H1 (cell line): ENCODE measurements around the gene PACSIN1. TPM values are rescaled to one million over a fixed set of nuclear protein-coding genes. Genes with fewer than 3 reads are reported as not detected.

Experiments
- BRCA1 ChIP-seq: IDR thresholded peaks from 2 replicates; pipeline ENCODE4 v1.6.1; 2012; ENCODE audit warnings: low read depth, low read length, improper control_type of control experiment
- GTF2F1 ChIP-seq: IDR thresholded peaks from 2 replicates; pipeline ENCODE4 v1.6.1; 2012; ENCODE audit warnings: low read depth, low read length, improper control_type of control experiment, borderline replicate concordance
- HDAC2 ChIP-seq, 2 experiments: fragments of 300-600 bp in 1 of 2; sonication (generic) in 1 of 2; IDR thresholded peaks; 2 replicates each; pipeline ENCODE4 v1.6.1; 2011 to 2012; ENCODE audit warnings: low read depth in 2 of 2, low read length in 2 of 2, mild to moderate bottlenecking in 2 of 2, moderate library complexity in 2 of 2, borderline replicate concordance in 1 of 2, inconsistent platforms in 1 of 2
- JUND ChIP-seq: IDR thresholded peaks from 2 replicates; pipeline ENCODE4 v1.6.1; 2011; ENCODE audit warnings: mild to moderate bottlenecking, improper control_type of control experiment, low read length
- KDM1A ChIP-seq: fragments of 200-600, 300-600 bp; sonication (generic); IDR thresholded peaks from 2 replicates; pipeline ENCODE4 v1.7.1; 2016; ENCODE audit warnings: mild to moderate bottlenecking, low read length, borderline replicate concordance
- KDM4A ChIP-seq: IDR thresholded peaks from one replicate; pipeline ENCODE4 v1.7.1; 2012; ENCODE audit warnings: low read depth, mild to moderate bottlenecking, moderate library complexity, low read length, inconsistent platforms; ENCODE audit not compliant: severe bottlenecking
- MAX ChIP-seq: IDR thresholded peaks from 2 replicates; pipeline ENCODE4 v1.6.1; 2012; ENCODE audit warnings: inconsistent platforms
- NANOG ChIP-seq: IDR thresholded peaks from 2 replicates; pipeline ENCODE4 v1.6.1; 2011; ENCODE audit warnings: low read length, low read depth, mild to moderate bottlenecking, inconsistent platforms; ENCODE audit not compliant: insufficient read depth, poor library complexity, severe bottlenecking
- RBBP5 ChIP-seq: IDR thresholded peaks from 2 replicates; pipeline ENCODE4 v1.7.1; 2012; ENCODE audit warnings: low read depth, mild to moderate bottlenecking, inconsistent platforms, low read length, moderate library complexity, borderline replicate concordance
- SP1 ChIP-seq: IDR thresholded peaks from 2 replicates; pipeline ENCODE4 v1.6.1; 2011; ENCODE audit warnings: low read depth, low read length
- TEAD4 ChIP-seq: IDR thresholded peaks from 2 replicates; pipeline ENCODE4 v1.6.1; 2012; ENCODE audit warnings: low read depth, low read length, inconsistent platforms, mixed read lengths
- polyA plus RNA-seq, 7 experiments: library from polyadenylated mRNA; depleted of rRNA in 3 of 7; stranded (reverse) in 5 of 7; unstranded in 2 of 7; fragments of >200 nt in 5 of 7; fragments of 200-250 nt in 2 of 7; gene quantifications; 1 replicate in 5 of 7; 2 replicates in 1 of 7; 4 replicates in 1 of 7; pipeline versions ENCODE4 v1.2.1 to v1.2.3, GENCODE V29; 2011 to 2013; ENCODE audit warnings: missing spikeins in 2 of 7, mixed read lengths in 2 of 7
- total RNA-seq: library from RNA; stranded (reverse); fragmentation: NEBNext Ultra II Directional; extraction: Animal tissue kit (Norgen Biotek cat#: 25700); gene quantifications from 2 replicates; pipeline ENCODE4 v1.2.1, GENCODE V29; 2021
- TF ChIP-seq, protein P1 (sequence below): fragments of 300-600 bp; sonication (generic); IDR thresholded peaks from 2 replicates; pipeline ENCODE4 v1.7.1; 2012; ENCODE audit warnings: low read length, moderate library complexity, mild to moderate bottlenecking, inconsistent platforms; ENCODE audit not compliant: insufficient replicate concordance

PACSIN1 gene
- total and polyA plus RNA-seq, 2 of the 8 experiments (the other 6 are each of a cell fraction or from before 2014, with no cell fraction given), result 5.9 to 11.1 TPM

- TF ChIP-seq, protein P1, sequence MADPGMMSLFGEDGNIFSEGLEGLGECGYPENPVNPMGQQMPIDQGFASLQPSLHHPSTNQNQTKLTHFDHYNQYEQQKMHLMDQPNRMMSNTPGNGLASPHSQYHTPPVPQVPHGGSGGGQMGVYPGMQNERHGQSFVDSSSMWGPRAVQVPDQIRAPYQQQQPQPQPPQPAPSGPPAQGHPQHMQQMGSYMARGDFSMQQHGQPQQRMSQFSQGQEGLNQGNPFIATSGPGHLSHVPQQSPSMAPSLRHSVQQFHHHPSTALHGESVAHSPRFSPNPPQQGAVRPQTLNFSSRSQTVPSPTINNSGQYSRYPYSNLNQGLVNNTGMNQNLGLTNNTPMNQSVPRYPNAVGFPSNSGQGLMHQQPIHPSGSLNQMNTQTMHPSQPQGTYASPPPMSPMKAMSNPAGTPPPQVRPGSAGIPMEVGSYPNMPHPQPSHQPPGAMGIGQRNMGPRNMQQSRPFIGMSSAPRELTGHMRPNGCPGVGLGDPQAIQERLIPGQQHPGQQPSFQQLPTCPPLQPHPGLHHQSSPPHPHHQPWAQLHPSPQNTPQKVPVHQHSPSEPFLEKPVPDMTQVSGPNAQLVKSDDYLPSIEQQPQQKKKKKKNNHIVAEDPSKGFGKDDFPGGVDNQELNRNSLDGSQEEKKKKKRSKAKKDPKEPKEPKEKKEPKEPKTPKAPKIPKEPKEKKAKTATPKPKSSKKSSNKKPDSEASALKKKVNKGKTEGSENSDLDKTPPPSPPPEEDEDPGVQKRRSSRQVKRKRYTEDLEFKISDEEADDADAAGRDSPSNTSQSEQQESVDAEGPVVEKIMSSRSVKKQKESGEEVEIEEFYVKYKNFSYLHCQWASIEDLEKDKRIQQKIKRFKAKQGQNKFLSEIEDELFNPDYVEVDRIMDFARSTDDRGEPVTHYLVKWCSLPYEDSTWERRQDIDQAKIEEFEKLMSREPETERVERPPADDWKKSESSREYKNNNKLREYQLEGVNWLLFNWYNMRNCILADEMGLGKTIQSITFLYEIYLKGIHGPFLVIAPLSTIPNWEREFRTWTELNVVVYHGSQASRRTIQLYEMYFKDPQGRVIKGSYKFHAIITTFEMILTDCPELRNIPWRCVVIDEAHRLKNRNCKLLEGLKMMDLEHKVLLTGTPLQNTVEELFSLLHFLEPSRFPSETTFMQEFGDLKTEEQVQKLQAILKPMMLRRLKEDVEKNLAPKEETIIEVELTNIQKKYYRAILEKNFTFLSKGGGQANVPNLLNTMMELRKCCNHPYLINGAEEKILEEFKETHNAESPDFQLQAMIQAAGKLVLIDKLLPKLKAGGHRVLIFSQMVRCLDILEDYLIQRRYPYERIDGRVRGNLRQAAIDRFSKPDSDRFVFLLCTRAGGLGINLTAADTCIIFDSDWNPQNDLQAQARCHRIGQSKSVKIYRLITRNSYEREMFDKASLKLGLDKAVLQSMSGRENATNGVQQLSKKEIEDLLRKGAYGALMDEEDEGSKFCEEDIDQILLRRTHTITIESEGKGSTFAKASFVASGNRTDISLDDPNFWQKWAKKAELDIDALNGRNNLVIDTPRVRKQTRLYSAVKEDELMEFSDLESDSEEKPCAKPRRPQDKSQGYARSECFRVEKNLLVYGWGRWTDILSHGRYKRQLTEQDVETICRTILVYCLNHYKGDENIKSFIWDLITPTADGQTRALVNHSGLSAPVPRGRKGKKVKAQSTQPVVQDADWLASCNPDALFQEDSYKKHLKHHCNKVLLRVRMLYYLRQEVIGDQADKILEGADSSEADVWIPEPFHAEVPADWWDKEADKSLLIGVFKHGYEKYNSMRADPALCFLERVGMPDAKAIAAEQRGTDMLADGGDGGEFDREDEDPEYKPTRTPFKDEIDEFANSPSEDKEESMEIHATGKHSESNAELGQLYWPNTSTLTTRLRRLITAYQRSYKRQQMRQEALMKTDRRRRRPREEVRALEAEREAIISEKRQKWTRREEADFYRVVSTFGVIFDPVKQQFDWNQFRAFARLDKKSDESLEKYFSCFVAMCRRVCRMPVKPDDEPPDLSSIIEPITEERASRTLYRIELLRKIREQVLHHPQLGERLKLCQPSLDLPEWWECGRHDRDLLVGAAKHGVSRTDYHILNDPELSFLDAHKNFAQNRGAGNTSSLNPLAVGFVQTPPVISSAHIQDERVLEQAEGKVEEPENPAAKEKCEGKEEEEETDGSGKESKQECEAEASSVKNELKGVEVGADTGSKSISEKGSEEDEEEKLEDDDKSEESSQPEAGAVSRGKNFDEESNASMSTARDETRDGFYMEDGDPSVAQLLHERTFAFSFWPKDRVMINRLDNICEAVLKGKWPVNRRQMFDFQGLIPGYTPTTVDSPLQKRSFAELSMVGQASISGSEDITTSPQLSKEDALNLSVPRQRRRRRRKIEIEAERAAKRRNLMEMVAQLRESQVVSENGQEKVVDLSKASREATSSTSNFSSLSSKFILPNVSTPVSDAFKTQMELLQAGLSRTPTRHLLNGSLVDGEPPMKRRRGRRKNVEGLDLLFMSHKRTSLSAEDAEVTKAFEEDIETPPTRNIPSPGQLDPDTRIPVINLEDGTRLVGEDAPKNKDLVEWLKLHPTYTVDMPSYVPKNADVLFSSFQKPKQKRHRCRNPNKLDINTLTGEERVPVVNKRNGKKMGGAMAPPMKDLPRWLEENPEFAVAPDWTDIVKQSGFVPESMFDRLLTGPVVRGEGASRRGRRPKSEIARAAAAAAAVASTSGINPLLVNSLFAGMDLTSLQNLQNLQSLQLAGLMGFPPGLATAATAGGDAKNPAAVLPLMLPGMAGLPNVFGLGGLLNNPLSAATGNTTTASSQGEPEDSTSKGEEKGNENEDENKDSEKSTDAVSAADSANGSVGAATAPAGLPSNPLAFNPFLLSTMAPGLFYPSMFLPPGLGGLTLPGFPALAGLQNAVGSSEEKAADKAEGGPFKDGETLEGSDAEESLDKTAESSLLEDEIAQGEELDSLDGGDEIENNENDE, result no peak
- TF ChIP-seq SP1 (no peak), KDM1A (no peak), GTF2F1 (no peak), JUND (no peak), KDM4A (no peak), TEAD4 (no peak), BRCA1 (no peak), NANOG (no peak), HDAC2 (IDR thresholded peaks at IDR 0.05; ENCODE audit: borderline replicate concordance in 1 of 2, low read depth in 2 of 2, low read length in 2 of 2) (no peak), RBBP5 (no peak), MAX (no peak)
These were observed 24.4 kb upstream of the PACSIN1 start (continued) for GRCh38 chr6:34441526-34441925.
